Esophagus muscularis mucosa (tissue), 3 donors: ENCODE results near the gene AMACR.

Experiments
- POLR2A ChIP-seq: fragments of 450-650 bp; IDR thresholded peaks from one replicate; pipeline ENCODE4 v1.6.1; 2017; ENCODE audit warnings: antibody characterized with exemption, moderate library complexity, mild to moderate bottlenecking, low read depth
- TF ChIP-seq, protein P1 (sequence below), 3 experiments: fragments of 200-600 bp in 2 of 3; fragments of 450-650 bp in 1 of 3; sonication (generic) in 2 of 3; IDR thresholded peaks; one replicate each; pipeline ENCODE4 v1.5.1; 2017 to 2019; ENCODE audit warnings: antibody characterized with exemption in 3 of 3, mild to moderate bottlenecking in 2 of 3, moderate library complexity in 1 of 3

- TF ChIP-seq, protein P1, sequence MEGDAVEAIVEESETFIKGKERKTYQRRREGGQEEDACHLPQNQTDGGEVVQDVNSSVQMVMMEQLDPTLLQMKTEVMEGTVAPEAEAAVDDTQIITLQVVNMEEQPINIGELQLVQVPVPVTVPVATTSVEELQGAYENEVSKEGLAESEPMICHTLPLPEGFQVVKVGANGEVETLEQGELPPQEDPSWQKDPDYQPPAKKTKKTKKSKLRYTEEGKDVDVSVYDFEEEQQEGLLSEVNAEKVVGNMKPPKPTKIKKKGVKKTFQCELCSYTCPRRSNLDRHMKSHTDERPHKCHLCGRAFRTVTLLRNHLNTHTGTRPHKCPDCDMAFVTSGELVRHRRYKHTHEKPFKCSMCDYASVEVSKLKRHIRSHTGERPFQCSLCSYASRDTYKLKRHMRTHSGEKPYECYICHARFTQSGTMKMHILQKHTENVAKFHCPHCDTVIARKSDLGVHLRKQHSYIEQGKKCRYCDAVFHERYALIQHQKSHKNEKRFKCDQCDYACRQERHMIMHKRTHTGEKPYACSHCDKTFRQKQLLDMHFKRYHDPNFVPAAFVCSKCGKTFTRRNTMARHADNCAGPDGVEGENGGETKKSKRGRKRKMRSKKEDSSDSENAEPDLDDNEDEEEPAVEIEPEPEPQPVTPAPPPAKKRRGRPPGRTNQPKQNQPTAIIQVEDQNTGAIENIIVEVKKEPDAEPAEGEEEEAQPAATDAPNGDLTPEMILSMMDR (IDR thresholded peaks at IDR 0.05), result no peak
- no peak for TF ChIP-seq POLR2A
These were observed 47.8 kb upstream of the AMACR start for GRCh38 chr5:34055667-34056066.
